HCT116 (cell line): ENCODE results near the gene TAGLN2.

ENCODE experiments used
- CEBPB ChIP-seq: IDR thresholded peaks from 2 replicates; pipeline ENCODE4 v1.6.1; 2012; ENCODE audit warnings: low read depth
- CTCF ChIP-seq, 3 experiments: fragments of 200-600 bp in 1 of 3; sonication (generic) in 1 of 3; IDR thresholded peaks in 2 of 3; conservative IDR thresholded peaks in 1 of 3; 2 replicates each; pipeline ENCODE4 v1.5.1; 2012 to 2017; ENCODE audit warnings: low read depth in 2 of 3, low read length in 2 of 3, antibody characterized with exemption in 1 of 3, borderline replicate concordance in 1 of 3, control low read depth in 1 of 3, mild to moderate bottlenecking in 1 of 3, mixed read lengths in 1 of 3, mixed run types in 1 of 3, moderate library complexity in 1 of 3; ENCODE audit not compliant: insufficient read depth in 1 of 3
- MAX ChIP-seq: IDR thresholded peaks from 2 replicates; pipeline ENCODE4 v1.6.1; 2012
- POLR2A ChIP-seq: IDR thresholded peaks from 2 replicates; pipeline ENCODE4 v1.7.0; 2011; ENCODE audit warnings: borderline replicate concordance; ENCODE audit not compliant: insufficient read depth, insufficient read length; ENCODE audit errors: extremely low read depth
- POLR2AphosphoS5 ChIP-seq: IDR thresholded peaks from 2 replicates; pipeline ENCODE4 v1.6.1; 2011; ENCODE audit warnings: mild to moderate bottlenecking, low read depth, low read length, moderate library complexity
- YY1 ChIP-seq: IDR thresholded peaks from 2 replicates; pipeline ENCODE4 v1.6.1; 2011; ENCODE audit warnings: low read length, low read depth, moderate library complexity, mild to moderate bottlenecking; ENCODE audit not compliant: insufficient replicate concordance; ENCODE audit errors: extremely low read depth
- ZNF274 ChIP-seq: fragments of 200-500 bp; sonication (Bioruptor generic); IDR thresholded peaks from 2 replicates; pipeline ENCODE4 v1.6.1; 2014; ENCODE audit warnings: mild to moderate bottlenecking, low read depth, low read length, inconsistent platforms

DNA sequence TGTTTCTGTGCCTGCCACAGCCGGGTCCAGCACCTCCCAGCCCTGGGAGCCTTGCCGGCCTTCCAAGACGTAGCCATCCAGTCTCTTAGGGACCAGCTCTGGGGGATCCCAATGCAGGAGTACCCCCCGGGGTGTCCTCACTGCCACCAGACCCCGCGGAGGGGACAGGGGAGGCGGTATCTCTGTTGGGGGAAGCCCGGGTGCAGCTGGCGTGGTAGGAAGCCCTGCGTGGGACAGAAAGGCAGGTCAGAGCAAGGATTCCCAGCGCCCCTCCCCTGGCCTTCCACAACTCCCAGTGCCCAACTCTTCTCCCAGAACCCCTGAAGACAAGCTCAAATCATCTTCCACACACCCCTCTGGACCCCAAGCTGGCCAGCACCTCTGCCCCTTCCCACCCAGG, 4.9 kb upstream of the TAGLN2 start:
- TF ChIP-seq CTCF (IDR thresholded peaks at IDR 0.05 in 2 of 3, conservative IDR thresholded peaks at IDR 0.05 in 1 of 3; ENCODE audit: borderline replicate concordance in 1 of 3, insufficient read depth in 1 of 3, low read depth in 2 of 3, low read length in 2 of 3), result no peak
- TF ChIP-seq POLR2AphosphoS5, result no peak
- TF ChIP-seq MAX, result no peak
- TF ChIP-seq POLR2A, result no peak
- TF ChIP-seq CEBPB, result no peak
- TF ChIP-seq ZNF274, result no peak
- TF ChIP-seq YY1, result no peak
